HL-60 (cell line): ENCODE data around the gene NIPA2.

Source experiments
- CTCF ChIP-seq: IDR thresholded peaks from one replicate; pipeline ENCODE4 v1.5.1; 2011; ENCODE audit warnings: low read length, control low read depth, inconsistent platforms; ENCODE audit not compliant: insufficient read depth
- GABPA ChIP-seq: IDR thresholded peaks from 2 replicates; pipeline ENCODE4 v1.6.1; 2012; ENCODE audit warnings: low read depth
- POLR2AphosphoS5 ChIP-seq: IDR thresholded peaks from 2 replicates; pipeline ENCODE4 v1.6.1; 2012; ENCODE audit warnings: low read depth
- REST ChIP-seq: IDR thresholded peaks from 2 replicates; pipeline ENCODE4 v1.6.1; 2012; ENCODE audit warnings: low read depth; ENCODE audit not compliant: insufficient replicate concordance
- SPI1 ChIP-seq: IDR thresholded peaks from 2 replicates; pipeline ENCODE4 v1.6.1; 2012; ENCODE audit warnings: low read depth, mild to moderate bottlenecking, borderline replicate concordance

- no peak for TF ChIP-seq CTCF
- no peak for TF ChIP-seq SPI1
- TF ChIP-seq REST: no peak
- no peak for TF ChIP-seq GABPA
- TF ChIP-seq POLR2AphosphoS5: no peak
Observed at GRCh38 chr15:22873841-22874240, 35.4 kb downstream of the NIPA2 start.
